Trophoblast cell (in vitro differentiated cells and primary cell): Measurements from ENCODE around the gene KCNE4.

Experiments used
- DNase-seq, 2 donors: peaks; one replicate each; pipeline ENCODE4 v3.0.0-alpha.2; 2016
- H2AFZ ChIP-seq: 2 replicates; pipeline ENCODE4 v1.6.1; 2013; ENCODE audit warnings: low read length, moderate library complexity, mild to moderate bottlenecking; ENCODE audit not compliant: insufficient read depth, poor library complexity
- H2AK5ac ChIP-seq: 2 replicates; pipeline ENCODE4 v1.6.1; 2013; ENCODE audit warnings: mild to moderate bottlenecking, low read length
- H2BK120ac ChIP-seq: 2 replicates; pipeline ENCODE4 v1.6.1; 2013; ENCODE audit warnings: low read length, mild to moderate bottlenecking, moderate library complexity; ENCODE audit not compliant: insufficient read depth, poor library complexity
- H2BK12ac ChIP-seq: 2 replicates; pipeline ENCODE4 v1.6.1; 2013; ENCODE audit warnings: mild to moderate bottlenecking, low read length, moderate library complexity
- H2BK5ac ChIP-seq: 2 replicates; pipeline ENCODE4 v1.6.1; 2013; ENCODE audit warnings: low read length, low read depth, moderate library complexity, mild to moderate bottlenecking; ENCODE audit not compliant: poor library complexity
- H3K14ac ChIP-seq: 2 replicates; pipeline ENCODE4 v1.6.1; 2013; ENCODE audit warnings: mild to moderate bottlenecking, low read length
- H3K18ac ChIP-seq: 2 replicates; pipeline ENCODE4 v1.6.1; 2013; ENCODE audit warnings: mild to moderate bottlenecking, low read length
- H3K23ac ChIP-seq: 2 replicates; pipeline ENCODE4 v1.6.1; 2013; ENCODE audit warnings: low read length
- H3K27ac ChIP-seq: 2 replicates; pipeline ENCODE4 v1.5.1; 2013; ENCODE audit warnings: low read depth, mild to moderate bottlenecking, inconsistent platforms, low read length, moderate library complexity
- H3K27me3 ChIP-seq: 2 replicates; pipeline ENCODE4 v1.6.1; 2013; ENCODE audit warnings: inconsistent platforms, mild to moderate bottlenecking, low read length, moderate library complexity; ENCODE audit not compliant: insufficient read depth
- H3K36me3 ChIP-seq, 2 experiments: 1 replicate in 1 of 2; 2 replicates in 1 of 2; pipeline ENCODE4 v1.6.1; 2013; ENCODE audit warnings: low read length in 2 of 2, mild to moderate bottlenecking in 2 of 2, moderate library complexity in 1 of 2; ENCODE audit not compliant: insufficient read depth in 2 of 2, control insufficient read depth in 1 of 2
- H3K4ac ChIP-seq: 2 replicates; pipeline ENCODE4 v1.6.1; 2013; ENCODE audit warnings: low read depth, mild to moderate bottlenecking, low read length, moderate library complexity
- H3K4me1 ChIP-seq, 2 experiments: 1 replicate in 1 of 2; 2 replicates in 1 of 2; pipeline ENCODE4 v1.6.1; 2013; ENCODE audit warnings: low read length in 2 of 2, mild to moderate bottlenecking in 2 of 2, moderate library complexity in 1 of 2; ENCODE audit not compliant: insufficient read depth in 2 of 2, control insufficient read depth in 1 of 2
- H3K4me2 ChIP-seq: 2 replicates; pipeline ENCODE4 v1.6.1; 2013; ENCODE audit warnings: inconsistent platforms, mild to moderate bottlenecking, low read length, moderate library complexity
- H3K4me3 ChIP-seq: 2 replicates; pipeline ENCODE4 v1.5.1; 2013; ENCODE audit warnings: mild to moderate bottlenecking, low read depth, low read length, inconsistent platforms
- H3K79me1 ChIP-seq: one replicate; pipeline ENCODE4 v1.6.1; 2013; ENCODE audit warnings: low read length
- H3K79me2 ChIP-seq: 2 replicates; pipeline ENCODE4 v1.6.1; 2013; ENCODE audit warnings: low read length, mild to moderate bottlenecking; ENCODE audit not compliant: control insufficient read depth, insufficient read depth, poor library complexity
- H3K9ac ChIP-seq: 2 replicates; pipeline ENCODE4 v1.6.1; 2013; ENCODE audit warnings: mild to moderate bottlenecking, low read length
- H3K9me3 ChIP-seq: 2 replicates; pipeline ENCODE4 v1.6.1; 2013; ENCODE audit warnings: low read depth, mild to moderate bottlenecking, control low read depth, inconsistent platforms, low read length; ENCODE audit not compliant: insufficient read depth
- H4K12ac ChIP-seq: 2 replicates; pipeline ENCODE4 v1.6.1; 2013; ENCODE audit warnings: low read depth, mild to moderate bottlenecking, low read length, moderate library complexity
- H4K8ac ChIP-seq: 2 replicates; pipeline ENCODE4 v1.6.1; 2013; ENCODE audit warnings: low read depth, mild to moderate bottlenecking, low read length, moderate library complexity
- H4K91ac ChIP-seq: one replicate; pipeline ENCODE4 v1.6.1; 2013; ENCODE audit warnings: low read depth, mild to moderate bottlenecking, low read length, moderate library complexity
- WGBS: extraction: QIAGEN DNeasy Blood & Tissue Kit; methylation state at CpG from one replicate; pipeline ENCODE4 v1.1.7; 2013; ENCODE audit warnings: missing lambda C conversion rate; ENCODE audit not compliant: insufficient read length, insufficient coverage; ENCODE audit errors: extremely low coverage; 5-methylcytosine and 5-hydroxymethylcytosine counted together

KCNE4 gene

GRCh38 chr2:223060201-223060825 lies 8.3 kb downstream of the KCNE4 start:
- Histone ChIP-seq H3K4ac (no peak overlapping the region), H3K36me3 (no peaks in the 10 kb centered on the region), H2BK5ac (no peak overlapping the region), H2BK12ac (no peak overlapping the region), H3K4me1 (peaks cover 0 to 7% of the 10 kb centered on the region in 2 experiments), H3K4me3 (no peak overlapping the region), H3K9ac (no peak overlapping the region), H4K8ac (no peak overlapping the region), H3K4me2 (no peak overlapping the region), H3K18ac (no peak overlapping the region), H2AK5ac (no peak overlapping the region), H4K91ac (no peak overlapping the region), H3K14ac (no peak overlapping the region), H3K27me3 (no peaks in the 10 kb centered on the region), H3K79me1 (peaks cover 5% of the 10 kb centered on the region), H3K9me3 (no peaks in the 10 kb centered on the region), H3K79me2 (no peaks in the 10 kb centered on the region), H3K27ac (no peak overlapping the region), H3K23ac (no peak overlapping the region), H4K12ac (no peak overlapping the region), H2AFZ (no peak overlapping the region), H2BK120ac (no peak overlapping the region)
- WGBS, result no CpG with 5 or more reads among the region's 4 CpGs
- no peak for DNase-seq

- Histone ChIP-seq H3K4me3 (no peak overlapping the region), H3K4ac (no peak overlapping the region), H2AFZ (no peak overlapping the region), H3K18ac (no peak overlapping the region), H3K23ac (no peak overlapping the region), H4K91ac (no peak overlapping the region), H2AK5ac (no peak overlapping the region), H3K27ac (no peak overlapping the region), H3K4me2 (no peak overlapping the region), H3K14ac (no peak overlapping the region), H3K9ac (no peak overlapping the region), H4K12ac (no peak overlapping the region), H4K8ac (no peak overlapping the region), H3K79me1 (peaks cover 1% of the 10 kb centered on the region), H3K79me2 (no peaks in the 10 kb centered on the region), H3K4me1 (peaks cover 0 to 2% of the 10 kb centered on the region in 2 experiments), H2BK120ac (no peak overlapping the region), H3K9me3 (no peaks in the 10 kb centered on the region), H2BK12ac (no peak overlapping the region), H3K27me3 (no peaks in the 10 kb centered on the region), H2BK5ac (no peak overlapping the region), H3K36me3 (no peaks in the 10 kb centered on the region)
- DNase-seq, result no peak
- WGBS, result no CpG with 5 or more reads among the region's 2 CpGs
Observed at GRCh38 chr2:223062396-223062795, 10.4 kb downstream of the KCNE4 start.

GRCh38 chr2:223065107-223065506 lies 13.1 kb downstream of the KCNE4 start:
- Histone ChIP-seq H3K4ac (no peak overlapping the region), H3K9ac (no peak overlapping the region), H3K36me3 (no peaks in the 10 kb centered on the region), H3K79me1 (peaks cover 1% of the 10 kb centered on the region), H2AFZ (no peak overlapping the region), H2AK5ac (no peak overlapping the region), H3K79me2 (no peaks in the 10 kb centered on the region), H4K91ac (no peak overlapping the region), H2BK12ac (no peak overlapping the region), H2BK5ac (no peak overlapping the region), H3K4me1 (no peaks in the 10 kb centered on the region), H3K9me3 (no peaks in the 10 kb centered on the region), H3K14ac (no peak overlapping the region), H3K23ac (no peak overlapping the region), H3K18ac (no peak overlapping the region), H4K8ac (no peak overlapping the region), H3K4me3 (no peak overlapping the region), H3K4me2 (no peak overlapping the region), H3K27ac (no peak overlapping the region), H2BK120ac (no peak overlapping the region), H4K12ac (no peak overlapping the region), H3K27me3 (no peaks in the 10 kb centered on the region)
- no peak for DNase-seq
- no CpG with 5 or more reads among the region's 5 CpGs for WGBS

GRCh38 chr2:223066721-223067120 lies 14.7 kb downstream of the KCNE4 start:
- Histone ChIP-seq H3K27me3 (no peaks in the 10 kb centered on the region), H4K8ac (no peak overlapping the region), H2BK5ac (no peak overlapping the region), H2BK12ac (no peak overlapping the region), H3K18ac (no peak overlapping the region), H4K12ac (no peak overlapping the region), H3K14ac (no peak overlapping the region), H3K4me3 (no peak overlapping the region), H3K4ac (no peak overlapping the region), H3K23ac (no peak overlapping the region), H3K27ac (no peak overlapping the region), H2AK5ac (no peak overlapping the region), H3K4me2 (no peak overlapping the region), H3K9ac (no peak overlapping the region), H2BK120ac (no peak overlapping the region), H4K91ac (no peak overlapping the region), H3K9me3 (no peaks in the 10 kb centered on the region), H3K36me3 (no peaks in the 10 kb centered on the region), H3K79me2 (no peaks in the 10 kb centered on the region), H2AFZ (no peak overlapping the region), H3K79me1 (no peaks in the 10 kb centered on the region), H3K4me1 (no peaks in the 10 kb centered on the region)
- peak in 1 of 2 donors; percentile 81 for DNase-seq
- whole genome bisulfite sequencing, result no CpG with 5 or more reads among the region's 5 CpGs
